Panc1 (cell line): ENCODE results near the gene RHEB.

Experiments
- POLR2AphosphoS5 ChIP-seq: IDR thresholded peaks from 2 replicates; pipeline ENCODE4 v1.6.1; 2012; ENCODE audit warnings: mild to moderate bottlenecking, low read depth, low read length, moderate library complexity
- REST ChIP-seq, 2 experiments: IDR thresholded peaks; 2 replicates each; pipeline ENCODE4 v1.6.1; 2011 to 2012; ENCODE audit warnings: low read depth in 2 of 2, control low read depth in 1 of 2, low read length in 1 of 2, mild to moderate bottlenecking in 1 of 2, moderate library complexity in 1 of 2; ENCODE audit not compliant: insufficient read depth in 1 of 2
- SIN3A ChIP-seq: IDR thresholded peaks from 2 replicates; pipeline ENCODE4 v1.6.1; 2012; ENCODE audit warnings: low read depth, mild to moderate bottlenecking, low read length, moderate library complexity, borderline replicate concordance; ENCODE audit not compliant: insufficient read depth
- TCF7L2 ChIP-seq: IDR thresholded peaks from 2 replicates; pipeline ENCODE4 v1.6.1; 2011; ENCODE audit warnings: mild to moderate bottlenecking, low read depth, low read length, inconsistent platforms
- TF ChIP-seq, protein P1 (sequence below): fragments of 450-650 bp; IDR thresholded peaks from 2 replicates; pipeline ENCODE4 v1.5.1; 2017; ENCODE audit warnings: mild to moderate bottlenecking

- TF ChIP-seq, protein P1, sequence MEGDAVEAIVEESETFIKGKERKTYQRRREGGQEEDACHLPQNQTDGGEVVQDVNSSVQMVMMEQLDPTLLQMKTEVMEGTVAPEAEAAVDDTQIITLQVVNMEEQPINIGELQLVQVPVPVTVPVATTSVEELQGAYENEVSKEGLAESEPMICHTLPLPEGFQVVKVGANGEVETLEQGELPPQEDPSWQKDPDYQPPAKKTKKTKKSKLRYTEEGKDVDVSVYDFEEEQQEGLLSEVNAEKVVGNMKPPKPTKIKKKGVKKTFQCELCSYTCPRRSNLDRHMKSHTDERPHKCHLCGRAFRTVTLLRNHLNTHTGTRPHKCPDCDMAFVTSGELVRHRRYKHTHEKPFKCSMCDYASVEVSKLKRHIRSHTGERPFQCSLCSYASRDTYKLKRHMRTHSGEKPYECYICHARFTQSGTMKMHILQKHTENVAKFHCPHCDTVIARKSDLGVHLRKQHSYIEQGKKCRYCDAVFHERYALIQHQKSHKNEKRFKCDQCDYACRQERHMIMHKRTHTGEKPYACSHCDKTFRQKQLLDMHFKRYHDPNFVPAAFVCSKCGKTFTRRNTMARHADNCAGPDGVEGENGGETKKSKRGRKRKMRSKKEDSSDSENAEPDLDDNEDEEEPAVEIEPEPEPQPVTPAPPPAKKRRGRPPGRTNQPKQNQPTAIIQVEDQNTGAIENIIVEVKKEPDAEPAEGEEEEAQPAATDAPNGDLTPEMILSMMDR = no peak
- TF ChIP-seq POLR2AphosphoS5 = no peak
- no peak for TF ChIP-seq SIN3A
- TF ChIP-seq REST (IDR thresholded peaks at IDR 0.05; ENCODE audit: insufficient read depth in 1 of 2, low read depth in 2 of 2, low read length in 1 of 2) = no peak
- no peak for TF ChIP-seq TCF7L2
Measured at GRCh38 chr7:151451156-151451555, 68.5 kb downstream of the RHEB start.
